HepG2 (cell line): ENCODE results near the gene ZNF48. TPM values are rescaled to one million over a fixed set of nuclear protein-coding genes. Genes with fewer than 3 reads are reported as not detected.
A peak's percentile ranks its signal among the peaks of the same experiment; 100 is the strongest.

Experiments used
- GLMP ChIP-seq: sonication (generic); formaldehyde crosslinking; IDR thresholded peaks from 2 replicates; pipeline ENCODE4 v1.9.0; 2021; ENCODE audit warnings: missing genetic modification reagents, mild to moderate bottlenecking, borderline replicate concordance
- JARID2 ChIP-seq: sonication (generic); formaldehyde crosslinking; IDR thresholded peaks from 2 replicates; pipeline ENCODE4 v1.8.1; 2023; ENCODE audit warnings: missing genetic modification reagents, inconsistent platforms; ENCODE audit not compliant: insufficient replicate concordance
- KLF11 ChIP-seq: IDR thresholded peaks from 2 replicates; pipeline ENCODE4 v1.6.1; 2016; ENCODE audit warnings: missing compliant biosample characterization
- RXRB ChIP-seq: IDR thresholded peaks from 2 replicates; pipeline ENCODE4 v1.6.1; 2016; ENCODE audit warnings: borderline replicate concordance, missing genetic modification reagents, missing compliant biosample characterization
- SIN3B ChIP-seq: fragments of 150-350 bp; IDR thresholded peaks from 2 replicates; pipeline ENCODE4 v1.6.1; 2014; ENCODE audit warnings: low read length
- SIX4 ChIP-seq: sonication (generic); formaldehyde crosslinking; IDR thresholded peaks from 2 replicates; pipeline ENCODE4 v1.4.0; 2020; ENCODE audit warnings: missing genetic modification reagents
- ZFP1 ChIP-seq: IDR thresholded peaks from 2 replicates; pipeline ENCODE4 v1.6.1; 2016
- ZNF17 ChIP-seq: sonication (generic); formaldehyde crosslinking; IDR thresholded peaks from 2 replicates; pipeline ENCODE4 v1.5.0; 2020; ENCODE audit warnings: mild to moderate bottlenecking, missing genetic modification reagents
- ZNF281 ChIP-seq: sonication (generic); formaldehyde crosslinking; IDR thresholded peaks from 2 replicates; pipeline ENCODE4 v1.4.0; 2020; ENCODE audit warnings: missing genetic modification reagents, borderline replicate concordance
- ZNF451 ChIP-seq: sonication (generic); formaldehyde crosslinking; IDR thresholded peaks from 2 replicates; pipeline ENCODE4 v1.5.0; 2020; ENCODE audit warnings: mild to moderate bottlenecking, missing genetic modification reagents
- ZNF597 ChIP-seq: sonication (generic); formaldehyde crosslinking; IDR thresholded peaks from 2 replicates; pipeline ENCODE4 v1.5.0; 2020; ENCODE audit warnings: missing genetic modification reagents
- ZNF614 ChIP-seq: IDR thresholded peaks from 2 replicates; pipeline ENCODE4 v1.6.1; 2018; ENCODE audit warnings: missing biosample characterization, missing genetic modification reagents, inconsistent platforms, borderline replicate concordance
- polyA plus RNA-seq, 8 experiments: library from polyadenylated mRNA; depleted of rRNA in 3 of 8; stranded (reverse) in 7 of 8; unstranded in 1 of 8; fragments of >200 nt; fragmentation: Illumina TruSeq in 4 of 8; extraction: Trizol in 4 of 8; gene quantifications; 2 replicates each; pipeline versions ENCODE4 v1.2.1 to v1.2.3, GENCODE V29; 2011 to 2016; ENCODE audit warnings: low read depth in 4 of 8, missing spikeins in 1 of 8, mixed read lengths in 1 of 8; ENCODE audit not compliant: insufficient read depth in 1 of 8
- total RNA-seq, 5 experiments: library from RNA; depleted of rRNA; stranded (reverse); fragments of >200 nt; fragmentation: Illumina TruSeq; extraction: Trizol; gene quantifications; 2 replicates each; pipeline ENCODE4 v1.2.3, GENCODE V29; 2016; ENCODE audit warnings: low read depth in 1 of 5
- TF ChIP-seq, protein P1 (sequence below): sonication (generic); formaldehyde crosslinking; IDR thresholded peaks from 2 replicates; pipeline ENCODE4 v1.4.0; 2020; ENCODE audit warnings: mild to moderate bottlenecking, low read depth, missing genetic modification reagents
- TF ChIP-seq, protein P2 (sequence below): sonication (generic); formaldehyde crosslinking; IDR thresholded peaks from 2 replicates; pipeline ENCODE4 v1.8.0; 2022; ENCODE audit warnings: missing genetic modification reagents, low read depth, mild to moderate bottlenecking, borderline replicate concordance
- TF ChIP-seq, protein P3 (sequence below): sonication (generic); formaldehyde crosslinking; IDR thresholded peaks from 2 replicates; pipeline ENCODE4 v1.8.1; 2022; ENCODE audit warnings: mild to moderate bottlenecking, missing genetic modification reagents
- TF ChIP-seq, protein P4 (sequence below): sonication (generic); formaldehyde crosslinking; IDR thresholded peaks from 2 replicates; pipeline ENCODE4 v1.4.0; 2020; ENCODE audit warnings: low read depth, missing genetic modification reagents

Gene ZNF48
- total and polyA plus RNA-seq, 2 of the 13 experiments (the other 11 are each of a cell fraction or from before 2014, with no cell fraction given), result 9.9 to 12.3 TPM

- TF ChIP-seq GLMP (CRISPR knock-in tag), result no peak
- peak; percentile 49; the same call in 1 of the 2 replicates for TF ChIP-seq KLF11 (CRISPR knock-in tag)
- no peak for TF ChIP-seq ZNF17
- TF ChIP-seq, protein P1, sequence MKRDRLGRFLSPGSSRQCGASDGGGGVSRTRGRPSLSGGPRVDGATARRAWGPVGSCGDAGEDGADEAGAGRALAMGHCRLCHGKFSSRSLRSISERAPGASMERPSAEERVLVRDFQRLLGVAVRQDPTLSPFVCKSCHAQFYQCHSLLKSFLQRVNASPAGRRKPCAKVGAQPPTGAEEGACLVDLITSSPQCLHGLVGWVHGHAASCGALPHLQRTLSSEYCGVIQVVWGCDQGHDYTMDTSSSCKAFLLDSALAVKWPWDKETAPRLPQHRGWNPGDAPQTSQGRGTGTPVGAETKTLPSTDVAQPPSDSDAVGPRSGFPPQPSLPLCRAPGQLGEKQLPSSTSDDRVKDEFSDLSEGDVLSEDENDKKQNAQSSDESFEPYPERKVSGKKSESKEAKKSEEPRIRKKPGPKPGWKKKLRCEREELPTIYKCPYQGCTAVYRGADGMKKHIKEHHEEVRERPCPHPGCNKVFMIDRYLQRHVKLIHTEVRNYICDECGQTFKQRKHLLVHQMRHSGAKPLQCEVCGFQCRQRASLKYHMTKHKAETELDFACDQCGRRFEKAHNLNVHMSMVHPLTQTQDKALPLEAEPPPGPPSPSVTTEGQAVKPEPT (CRISPR knock-in tag), result no peak
- peak; percentile 8; the same call in 1 of the 2 replicates for TF ChIP-seq RXRB (CRISPR knock-in tag)
- TF ChIP-seq, protein P2, sequence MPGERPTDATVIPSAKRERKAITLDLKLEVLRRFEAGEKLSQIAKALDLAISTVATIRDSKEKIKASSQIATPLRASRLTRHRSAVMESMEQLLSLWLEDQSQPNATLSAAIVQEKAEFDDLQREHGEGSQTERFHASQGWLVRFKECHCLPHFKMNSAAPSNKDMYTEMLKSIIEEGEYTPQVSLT (CRISPR knock-in tag), result no peak
- TF ChIP-seq, protein P3, sequence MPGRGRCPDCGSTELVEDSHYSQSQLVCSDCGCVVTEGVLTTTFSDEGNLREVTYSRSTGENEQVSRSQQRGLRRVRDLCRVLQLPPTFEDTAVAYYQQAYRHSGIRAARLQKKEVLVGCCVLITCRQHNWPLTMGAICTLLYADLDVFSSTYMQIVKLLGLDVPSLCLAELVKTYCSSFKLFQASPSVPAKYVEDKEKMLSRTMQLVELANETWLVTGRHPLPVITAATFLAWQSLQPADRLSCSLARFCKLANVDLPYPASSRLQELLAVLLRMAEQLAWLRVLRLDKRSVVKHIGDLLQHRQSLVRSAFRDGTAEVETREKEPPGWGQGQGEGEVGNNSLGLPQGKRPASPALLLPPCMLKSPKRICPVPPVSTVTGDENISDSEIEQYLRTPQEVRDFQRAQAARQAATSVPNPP, result no peak
- no peak for TF ChIP-seq SIN3B
- TF ChIP-seq ZNF597, result no peak
- TF ChIP-seq ZNF281 (CRISPR knock-in tag), result no peak
- TF ChIP-seq, protein P4, sequence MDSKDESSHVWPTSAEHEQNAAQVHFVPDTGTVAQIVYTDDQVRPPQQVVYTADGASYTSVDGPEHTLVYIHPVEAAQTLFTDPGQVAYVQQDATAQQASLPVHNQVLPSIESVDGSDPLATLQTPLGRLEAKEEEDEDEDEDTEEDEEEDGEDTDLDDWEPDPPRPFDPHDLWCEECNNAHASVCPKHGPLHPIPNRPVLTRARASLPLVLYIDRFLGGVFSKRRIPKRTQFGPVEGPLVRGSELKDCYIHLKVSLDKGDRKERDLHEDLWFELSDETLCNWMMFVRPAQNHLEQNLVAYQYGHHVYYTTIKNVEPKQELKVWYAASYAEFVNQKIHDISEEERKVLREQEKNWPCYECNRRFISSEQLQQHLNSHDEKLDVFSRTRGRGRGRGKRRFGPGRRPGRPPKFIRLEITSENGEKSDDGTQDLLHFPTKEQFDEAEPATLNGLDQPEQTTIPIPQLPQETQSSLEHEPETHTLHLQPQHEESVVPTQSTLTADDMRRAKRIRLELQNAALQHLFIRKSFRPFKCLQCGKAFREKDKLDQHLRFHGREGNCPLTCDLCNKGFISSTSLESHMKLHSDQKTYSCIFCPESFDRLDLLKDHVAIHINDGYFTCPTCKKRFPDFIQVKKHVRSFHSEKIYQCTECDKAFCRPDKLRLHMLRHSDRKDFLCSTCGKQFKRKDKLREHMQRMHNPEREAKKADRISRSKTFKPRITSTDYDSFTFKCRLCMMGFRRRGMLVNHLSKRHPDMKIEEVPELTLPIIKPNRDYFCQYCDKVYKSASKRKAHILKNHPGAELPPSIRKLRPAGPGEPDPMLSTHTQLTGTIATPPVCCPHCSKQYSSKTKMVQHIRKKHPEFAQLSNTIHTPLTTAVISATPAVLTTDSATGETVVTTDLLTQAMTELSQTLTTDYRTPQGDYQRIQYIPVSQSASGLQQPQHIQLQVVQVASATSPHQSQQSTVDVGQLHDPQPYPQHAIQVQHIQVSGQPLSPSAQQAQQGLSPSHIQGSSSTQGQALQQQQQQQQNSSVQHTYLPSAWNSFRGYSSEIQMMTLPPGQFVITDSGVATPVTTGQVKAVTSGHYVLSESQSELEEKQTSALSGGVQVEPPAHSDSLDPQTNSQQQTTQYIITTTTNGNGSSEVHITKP (CRISPR knock-in tag), result 0 out of 2 replicates have a peak, but pooled peaks have one; percentile 69
- no peak for TF ChIP-seq ZFP1
- TF ChIP-seq ZNF614, result no peak
- TF ChIP-seq ZNF451 (CRISPR knock-in tag), result no peak
- TF ChIP-seq JARID2, result no peak
- TF ChIP-seq SIX4 (CRISPR knock-in tag), result no peak
Measured at GRCh38 chr16:30370456-30371247, 24.6 kb upstream of the ZNF48 start, which contains the start of gene TBC1D10B (continued).
